K562 (cell line): ENCODE results near the gene CSNK1G2. TPM values are rescaled to one million over a fixed set of nuclear protein-coding genes. Genes with fewer than 3 reads are reported as not detected.

Source experiments
- ATAC-seq: fragments of 200-7000 bp; cut with Tn5 transposase; 3 replicates; pipeline ENCODE4 v1.9.1; 2020; ENCODE audit warnings: moderate library complexity
- BruUV-seq: library from RNA; stranded (reverse); fragments of 400-500 nt; replicated peaks from 2 replicates; lab custom pipeline; 2021; lab: Mats Ljungman, UMichigan
- CTCF ChIA-PET: fragments of 300-600 bp; formaldehyde crosslinking; extraction: SDS; loops from one replicate; lab custom pipeline; 2021; ENCODE audit warnings: low intra/inter-chr PET ratio; lab: Yijun Ruan, JAX
- POLR2A ChIA-PET: fragments of 300-600, 350-650 bp; sonication (Branson Sonifier 250); formaldehyde crosslinking; extraction: SDS; loops from one replicate; lab custom pipeline; 2021; ENCODE audit warnings: antibody characterized with exemption, inconsistent platforms; lab: Yijun Ruan, JAX
- DNase-seq, 4 experiments: peaks; one replicate each; pipeline versions ENCODE4 v3.0.0 to v3.0.0-alpha.2; 2011 to 2018; ENCODE audit warnings: low spot score in 3 of 4, mixed read lengths in 3 of 4; ENCODE audit errors: extremely low read depth in 1 of 4
- FAIRE-seq: peaks from 2 replicates; lab custom pipeline; 2011; peaks lifted over from hg19 to GRCh38; lab: Jason Lieb, UNC
- H2AFZ ChIP-seq: 2 replicates; pipeline ENCODE4 v1.6.0; 2011; ENCODE audit warnings: low read depth, low read length, control low read depth, inconsistent platforms
- H3K27ac ChIP-seq: fragments of 200-600 bp; 3 replicates; pipeline ENCODE4 v1.8.0; 2011; ENCODE audit warnings: low read depth, mild to moderate bottlenecking, control low read depth, inconsistent platforms, low read length, moderate library complexity, mixed read lengths; ENCODE audit errors: extremely low read depth
- H3K27me3 ChIP-seq, 2 experiments: fragments of 300-600 bp in 1 of 2; 2 replicates in 1 of 2; 3 replicates in 1 of 2; pipeline versions ENCODE4 v1.6.0 to v1.8.0; 2011; ENCODE audit warnings: inconsistent platforms in 2 of 2, low read length in 2 of 2, mild to moderate bottlenecking in 1 of 2, mixed read lengths in 1 of 2, moderate library complexity in 1 of 2; ENCODE audit not compliant: control insufficient read depth in 2 of 2, insufficient read depth in 2 of 2
- H3K36me3 ChIP-seq: fragments of 300-600 bp; 3 replicates; pipeline ENCODE4 v1.8.0; 2011; ENCODE audit warnings: mild to moderate bottlenecking, low read length, inconsistent platforms; ENCODE audit not compliant: control insufficient read depth, insufficient read depth
- H3K4me1 ChIP-seq, 2 experiments: fragments of 200-600 bp in 1 of 2; replicated peaks in 1 of 2; 2 replicates in 1 of 2; 3 replicates in 1 of 2; pipeline versions ENCODE4 v1.5.1 to v1.8.0; 2011; ENCODE audit warnings: inconsistent platforms in 2 of 2, low read length in 2 of 2, mild to moderate bottlenecking in 1 of 2, mixed read lengths in 1 of 2, moderate library complexity in 1 of 2; ENCODE audit not compliant: control insufficient read depth in 2 of 2, insufficient read depth in 2 of 2
- H3K4me2 ChIP-seq: 2 replicates; pipeline ENCODE4 v1.6.1; 2011; ENCODE audit warnings: low read length, control low read depth, inconsistent platforms, mixed read lengths; ENCODE audit not compliant: insufficient read depth
- H3K4me3 ChIP-seq: fragments of 200-600 bp; sonication (generic), shearing (Covaris generic); 2 replicates; pipeline ENCODE4 v1.5.1; 2016; ENCODE audit warnings: control low read depth, inconsistent platforms
- H3K79me2 ChIP-seq: fragments of 200-600 bp; 3 replicates; pipeline ENCODE4 v1.8.0; 2011; ENCODE audit warnings: low read length, inconsistent platforms; ENCODE audit not compliant: control insufficient read depth, insufficient read depth
- H3K9ac ChIP-seq, 2 experiments: 2 replicates each; pipeline versions ENCODE4 v1.6.0 to v1.6.1; 2011; ENCODE audit warnings: low read depth in 2 of 2, low read length in 2 of 2, control low read depth in 1 of 2, inconsistent platforms in 1 of 2, mild to moderate bottlenecking in 1 of 2, mixed read lengths in 1 of 2; ENCODE audit not compliant: insufficient read depth in 1 of 2
- H3K9me1 ChIP-seq: one replicate; pipeline ENCODE4 v1.6.0; 2011; ENCODE audit warnings: inconsistent platforms, mild to moderate bottlenecking, low read length, moderate library complexity; ENCODE audit not compliant: control insufficient read depth, insufficient read depth
- H3K9me3 ChIP-seq: replicated peaks from 2 replicates; pipeline ENCODE4 v1.5.1; 2011; ENCODE audit warnings: low read depth, low read length, inconsistent platforms; ENCODE audit not compliant: control insufficient read depth, insufficient read depth
- H4K20me1 ChIP-seq: replicated peaks from 2 replicates; pipeline ENCODE4 v1.6.1; 2011; ENCODE audit warnings: low read length, inconsistent platforms, mixed read lengths; ENCODE audit not compliant: control insufficient read depth, insufficient read depth
- CHD1 ChIP-seq: fragments of 200-600 bp; sonication (generic); IDR thresholded peaks from one replicate; pipeline ENCODE4 v1.6.1; 2012; ENCODE audit warnings: mild to moderate bottlenecking, moderate library complexity, low read length, inconsistent platforms
- CTCFL ChIP-seq: IDR thresholded peaks from 2 replicates; pipeline ENCODE4 v1.6.1; 2011; ENCODE audit warnings: borderline replicate concordance, low read depth, mild to moderate bottlenecking, moderate library complexity, low read length; ENCODE audit not compliant: insufficient read depth, poor library complexity, severe bottlenecking
- ELF2 ChIP-seq: fragments of 250-450 bp; sonication (Bioruptor Pico); IDR thresholded peaks from 2 replicates; pipeline ENCODE4 v1.5.0; 2021; ENCODE audit warnings: mild to moderate bottlenecking
- FOS ChIP-seq: IDR thresholded peaks from 3 replicates; pipeline ENCODE4 v1.6.1; 2011; ENCODE audit not compliant: insufficient read length; ENCODE audit errors: extremely low read depth
- FOXO4 ChIP-seq: fragments of 450-650 bp; formaldehyde crosslinking; IDR thresholded peaks from 2 replicates; pipeline ENCODE4 v1.4.0; 2020; ENCODE audit warnings: mild to moderate bottlenecking, moderate library complexity
- HNRNPL ChIP-seq: fragments of 200-400 bp; formaldehyde crosslinking; IDR thresholded peaks from 2 replicates; pipeline ENCODE4 v1.6.1; 2017; ENCODE audit warnings: low read depth, mild to moderate bottlenecking, low read length
- NFE2 ChIP-seq: IDR thresholded peaks from 2 replicates; pipeline ENCODE4 v1.6.1; 2014; ENCODE audit warnings: antibody characterized with exemption, low read depth
- NONO ChIP-seq, 2 experiments: fragments of 200-400 bp in 1 of 2; fragments of 450-650 bp in 1 of 2; formaldehyde crosslinking in 1 of 2; IDR thresholded peaks; 2 replicates each; pipeline ENCODE4 v1.6.1; 2017; ENCODE audit warnings: low read depth in 2 of 2, mild to moderate bottlenecking in 2 of 2, moderate library complexity in 2 of 2, low read length in 1 of 2
- PCBP1 ChIP-seq: fragments of 200-400 bp; formaldehyde crosslinking; IDR thresholded peaks from 2 replicates; pipeline ENCODE4 v1.6.1; 2018; ENCODE audit warnings: mild to moderate bottlenecking, low read depth, low read length; ENCODE audit not compliant: poor library complexity, severe bottlenecking
- TBP ChIP-seq: optimal IDR thresholded peaks from 2 replicates; pipeline ENCODE3; 2011; ENCODE audit warnings: low read depth, low read length, improper control_type of control experiment
- TEAD2 ChIP-seq: fragments of 450-650 bp; IDR thresholded peaks from 2 replicates; pipeline ENCODE4 v1.6.1; 2016; ENCODE audit warnings: missing genetic modification characterization, control low read depth, missing compliant biosample characterization
- ZMIZ1 ChIP-seq, 2 experiments: fragments of 150-350 bp in 1 of 2; IDR thresholded peaks; 2 replicates each; pipeline ENCODE4 v1.6.1; 2012 to 2016; ENCODE audit warnings: low read depth in 2 of 2, low read length in 2 of 2, mild to moderate bottlenecking in 1 of 2, moderate library complexity in 1 of 2
- ZNF197 ChIP-seq: fragments of 200-800 bp; sonication (Bioruptor generic); IDR thresholded peaks from 2 replicates; pipeline ENCODE4 v1.6.1; 2016; ENCODE audit warnings: low read depth, missing genetic modification characterization, missing compliant biosample characterization
- ZNF263 ChIP-seq: sonication (generic); formaldehyde crosslinking; IDR thresholded peaks from 2 replicates; pipeline ENCODE4 v1.8.0; 2022; ENCODE audit warnings: mild to moderate bottlenecking, missing genetic modification reagents, borderline replicate concordance
- ZNF75A ChIP-seq: fragments of 450-650 bp; formaldehyde crosslinking; IDR thresholded peaks from 2 replicates; pipeline ENCODE4 v1.4.0; 2020; ENCODE audit warnings: mild to moderate bottlenecking
- WGBS: fragments of 100-300 bp; shearing (Covaris generic); methylation state at CpG from one replicate; pipeline ENCODE4 v1.1.6; 2016; ENCODE audit warnings: low coverage, mixed read lengths; ENCODE audit not compliant: insufficient coverage; ENCODE audit errors: missing lambda C conversion rate; 5-methylcytosine and 5-hydroxymethylcytosine counted together
- in situ Hi-C: fragments of 300-500 bp; cut with MboI; formaldehyde crosslinking; loops from 4 replicates; pipeline ENCODE4 v1.15.0; 2018; ENCODE audit warnings: inconsistent platforms, mixed read lengths
- intact Hi-C: fragments of 100-400 bp; cut with micrococcal nuclease; formaldehyde crosslinking; loops from 2 replicates; pipeline ENCODE4 v1.14.2; 2022
- polyA plus RNA-seq, 8 experiments: library from polyadenylated mRNA; depleted of rRNA in 4 of 8; stranded (reverse) in 5 of 8; unstranded in 3 of 8; fragments of >200 nt; fragmentation: Nextera tagmentation in 2 of 8; fragmentation: Illumina TruSeq in 1 of 8; extraction: Ambion mirVana in 2 of 8; extraction: Trizol in 1 of 8; gene quantifications; 2 replicates each; pipeline versions ENCODE4 v1.2.1 to v1.2.3, GENCODE V29; 2011 to 2014; ENCODE audit warnings: inconsistent platforms in 1 of 8, missing spikeins in 1 of 8
- total RNA-seq, 7 experiments: library from RNA; depleted of rRNA in 6 of 7; stranded (reverse); fragments of >200 nt in 6 of 7; fragmentation: Illumina TruSeq in 2 of 7; extraction: Trizol in 2 of 7; gene quantifications; 2 replicates each; pipeline versions ENCODE4 v1.2.1 to v1.2.3, GENCODE V29; 2011 to 2021; ENCODE audit warnings: low replicate concordance in 1 of 7

Gene CSNK1G2
- total and polyA plus RNA-seq, 9 of the 15 experiments (the other 6 are each of a cell fraction or from before 2014, with no cell fraction given) = 0.48 to 119 (median 49.5) TPM

GRCh38 chr19:1917926-1918325 is 23.0 kb upstream of the CSNK1G2 start:
- FAIRE-seq (no peak), ATAC-seq (no peak), DNase-seq (no peak)
- intact Hi-C loops = no loop called here
- in situ Hi-C loops = no loop called here
- Histone ChIP-seq H3K36me3 (peaks cover 73% of the 10 kb centered on the region; the same call in 2 of the 3 replicates), H3K4me3 (no peak overlapping the region), H3K9me3 (no peaks in the 10 kb centered on the region; the same call in 1 of the 2 replicates), H3K27me3 (no peaks in the 10 kb centered on the region), H4K20me1 (no peaks in the 10 kb centered on the region), H3K9me1 (no peaks in the 10 kb centered on the region), H3K9ac (no peak overlapping the region), H3K4me1 (peaks cover 0 to 44% of the 10 kb centered on the region in 2 experiments; a peak in 2 of 5 replicates), H2AFZ (no peak overlapping the region), H3K4me2 (no peak overlapping the region), H3K27ac (no peak overlapping the region), H3K79me2 (peaks cover 14% of the 10 kb centered on the region)
- ChIA-PET CTCF (no interaction called here), POLR2A (no interaction called here)
- no TSS peak for BruUV-seq
- 94% methylated on average over 14 of the region's 25 CpGs for WGBS
- TF ChIP-seq PCBP1 (no peak), ZMIZ1 (IDR thresholded peaks at IDR 0.05; ENCODE audit: low read depth in 2 of 2, low read length in 2 of 2) (no peak), ELF2 (no peak), ZNF263 (CRISPR knock-in tag) (no peak), ZNF197 (CRISPR knock-in tag) (no peak), FOS (no peak), CHD1 (no peak), TEAD2 (tag) (no peak), NONO (IDR thresholded peaks at IDR 0.05; ENCODE audit: low read depth in 2 of 2, low read length in 1 of 2) (no peak), FOXO4 (CRISPR knock-in tag) (no peak), CTCFL (no peak), TBP (no peak), NFE2 (no peak), ZNF75A (no peak), HNRNPL (no peak)
